Activated CD8-positive, alpha-beta memory T cell treated with anti-CD3 and anti-CD28 coated beads, Interleukin-2, amount 50 U/mL, for 1 hour (primary cell): Measurements from ENCODE around the gene MYL12A.

ENCODE experiments used
- DNase-seq: peaks from one replicate; pipeline ENCODE4 v3.0.0-alpha.2; 2020; ENCODE audit errors: extremely low read depth

The MYL12A gene

DNA sequence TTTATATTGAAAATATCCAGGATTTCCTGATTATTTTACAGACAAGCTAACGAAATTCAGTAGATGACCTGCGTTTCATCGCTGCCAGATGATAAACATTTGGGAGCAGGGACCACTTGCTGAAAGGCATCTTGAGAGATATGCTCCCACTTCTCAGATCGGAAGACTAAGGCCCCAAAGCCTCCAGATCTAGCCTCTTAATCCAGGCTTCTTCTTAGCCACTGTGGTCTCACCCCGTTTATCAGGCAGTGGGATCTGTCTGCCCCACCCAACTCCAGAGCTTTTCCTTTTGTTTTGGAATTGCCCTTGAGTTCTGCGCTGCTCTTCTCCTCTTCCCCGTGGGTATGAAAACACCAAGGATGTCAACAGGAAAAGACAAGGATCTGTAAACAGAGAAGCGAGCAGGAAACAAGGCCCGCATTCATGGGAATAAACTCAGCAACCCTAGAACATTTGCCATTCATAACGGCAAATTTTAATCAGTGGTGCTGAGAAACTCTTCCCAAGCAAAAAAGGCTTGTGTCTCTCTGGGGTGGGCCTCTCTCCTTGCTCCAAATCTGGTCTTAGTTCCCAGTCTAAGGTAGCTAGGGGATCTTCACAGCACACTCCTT is 35.8 kb downstream of the MYL12A start:
- DNase-seq = no peak

DNA sequence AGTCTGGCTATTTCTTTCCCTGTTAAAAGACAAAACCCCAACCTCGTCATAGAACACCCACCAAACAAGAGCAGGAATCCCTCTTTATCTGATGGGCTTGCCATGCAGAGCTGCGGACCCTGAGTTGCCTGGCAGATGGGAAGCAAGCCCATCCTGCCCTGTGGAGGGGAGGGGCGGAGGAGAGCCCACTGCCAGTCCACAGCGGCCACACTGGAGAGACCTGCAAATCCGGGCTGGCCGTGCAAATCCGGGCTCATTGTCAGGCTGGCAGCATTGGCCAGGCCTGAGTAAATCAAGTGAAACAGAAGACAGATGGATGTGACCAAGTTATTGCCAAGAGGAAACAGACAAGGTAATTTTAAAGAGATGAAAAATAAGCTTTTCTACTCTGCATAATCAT is 36.3 kb downstream of the MYL12A start:
- no peak for DNase-seq

DNA sequence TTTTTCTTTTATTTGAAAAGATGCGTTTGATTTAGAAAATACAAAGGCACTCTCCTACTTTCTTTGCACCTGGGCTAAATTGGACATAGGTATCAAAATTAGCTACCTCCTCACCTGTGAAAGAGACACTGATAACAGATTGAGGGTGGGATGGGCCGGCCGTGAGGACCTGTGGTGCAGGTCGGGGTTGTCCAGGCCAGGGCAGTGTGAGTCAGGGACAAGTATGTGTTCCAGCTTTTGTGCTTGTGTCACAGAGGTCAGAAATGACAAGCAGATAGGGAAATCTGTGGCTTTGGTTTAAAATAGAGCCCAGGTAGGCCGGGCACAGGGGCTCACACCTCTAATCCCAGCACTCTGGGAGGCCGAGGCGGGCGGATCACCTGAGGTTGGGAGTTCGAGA is 36.9 kb downstream of the MYL12A start:
- DNase-seq = no peak

DNA sequence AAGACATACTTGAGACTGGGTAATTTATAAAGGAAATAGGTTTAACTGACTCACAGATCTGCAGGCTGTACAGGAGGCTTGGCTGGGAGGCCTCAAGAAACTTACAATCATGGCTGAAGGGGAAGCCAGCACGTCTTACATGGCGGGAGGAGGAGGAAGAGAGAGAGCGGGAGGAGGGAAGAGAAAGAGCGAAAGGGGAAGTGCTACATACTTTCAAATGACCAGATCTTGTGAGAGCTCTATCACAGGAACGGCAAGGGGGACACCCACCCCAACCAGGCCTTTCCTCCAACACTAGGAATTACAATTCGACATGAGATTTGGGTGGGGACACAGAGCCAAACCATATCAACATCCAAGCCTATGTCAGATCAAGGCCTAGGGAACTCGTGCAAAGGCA is 38.6 kb downstream of the MYL12A start:
- DNase-seq = no peak

DNA sequence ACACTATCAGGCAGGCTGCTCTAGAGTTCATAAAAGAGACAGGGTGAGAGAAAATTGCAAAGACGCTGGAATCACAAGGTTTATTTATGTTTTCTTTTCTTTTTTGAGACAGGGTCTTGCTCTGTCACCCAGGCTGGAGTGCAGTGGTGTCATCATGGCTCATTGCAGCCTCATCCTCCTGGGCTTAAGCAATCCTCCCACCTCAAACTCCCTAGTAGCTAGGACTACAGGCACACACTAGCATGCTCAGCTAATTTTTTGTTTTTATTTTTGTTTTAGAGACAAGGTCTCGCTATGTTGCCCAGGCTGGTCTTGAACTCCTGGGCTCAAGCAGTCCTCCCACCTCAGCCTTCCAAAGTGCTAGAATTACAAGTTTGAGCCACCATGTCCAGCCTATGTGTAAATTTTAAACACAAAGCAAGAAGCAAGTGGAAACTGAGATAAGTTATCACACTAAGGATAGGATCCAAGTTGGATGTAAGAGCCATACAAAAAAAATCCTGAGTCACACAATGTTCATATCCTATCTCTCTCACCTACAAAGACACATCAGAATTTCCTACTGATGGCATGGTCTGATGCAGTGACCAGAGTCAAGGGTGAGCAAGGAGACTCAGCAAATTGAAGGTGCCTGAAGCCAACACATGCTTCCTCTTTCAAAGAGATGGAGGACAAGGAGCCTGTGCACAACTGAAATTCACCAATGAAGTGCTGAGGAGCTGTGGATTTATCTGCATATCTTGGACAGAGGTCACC is 45.8 kb downstream of the MYL12A start:
- DNase-seq = no peak

DNA sequence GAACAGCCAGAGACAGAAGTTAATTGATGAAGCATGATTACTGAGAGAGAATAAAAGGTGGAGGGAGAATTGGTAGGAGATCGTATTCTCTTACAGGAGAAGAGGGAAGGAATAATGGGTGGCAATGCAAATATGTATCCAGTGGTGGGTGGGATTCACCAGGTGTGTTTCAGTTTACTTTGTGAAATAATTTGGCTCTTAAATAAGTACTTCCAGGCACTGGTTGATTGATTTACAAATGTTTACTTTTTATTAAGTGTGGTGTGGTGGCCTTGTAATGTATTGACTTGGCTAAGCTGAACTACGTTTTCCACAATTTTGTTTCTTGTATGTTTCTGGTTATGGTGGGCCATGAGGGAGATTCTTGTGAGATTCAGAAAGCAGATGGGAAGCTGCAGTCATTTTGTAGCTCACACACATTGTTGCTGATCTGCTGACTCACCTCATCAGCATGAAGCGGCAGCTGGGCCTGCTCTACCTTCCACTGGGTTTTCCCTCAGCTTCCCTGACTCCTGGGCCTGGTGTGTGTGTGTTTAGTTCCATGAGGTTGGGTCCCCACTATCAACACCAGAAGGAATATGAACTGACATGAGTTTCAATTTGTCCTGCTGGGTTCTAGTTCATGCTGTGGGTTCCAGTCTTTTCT is 47.0 kb downstream of the MYL12A start:
- no peak for DNase-seq

DNA sequence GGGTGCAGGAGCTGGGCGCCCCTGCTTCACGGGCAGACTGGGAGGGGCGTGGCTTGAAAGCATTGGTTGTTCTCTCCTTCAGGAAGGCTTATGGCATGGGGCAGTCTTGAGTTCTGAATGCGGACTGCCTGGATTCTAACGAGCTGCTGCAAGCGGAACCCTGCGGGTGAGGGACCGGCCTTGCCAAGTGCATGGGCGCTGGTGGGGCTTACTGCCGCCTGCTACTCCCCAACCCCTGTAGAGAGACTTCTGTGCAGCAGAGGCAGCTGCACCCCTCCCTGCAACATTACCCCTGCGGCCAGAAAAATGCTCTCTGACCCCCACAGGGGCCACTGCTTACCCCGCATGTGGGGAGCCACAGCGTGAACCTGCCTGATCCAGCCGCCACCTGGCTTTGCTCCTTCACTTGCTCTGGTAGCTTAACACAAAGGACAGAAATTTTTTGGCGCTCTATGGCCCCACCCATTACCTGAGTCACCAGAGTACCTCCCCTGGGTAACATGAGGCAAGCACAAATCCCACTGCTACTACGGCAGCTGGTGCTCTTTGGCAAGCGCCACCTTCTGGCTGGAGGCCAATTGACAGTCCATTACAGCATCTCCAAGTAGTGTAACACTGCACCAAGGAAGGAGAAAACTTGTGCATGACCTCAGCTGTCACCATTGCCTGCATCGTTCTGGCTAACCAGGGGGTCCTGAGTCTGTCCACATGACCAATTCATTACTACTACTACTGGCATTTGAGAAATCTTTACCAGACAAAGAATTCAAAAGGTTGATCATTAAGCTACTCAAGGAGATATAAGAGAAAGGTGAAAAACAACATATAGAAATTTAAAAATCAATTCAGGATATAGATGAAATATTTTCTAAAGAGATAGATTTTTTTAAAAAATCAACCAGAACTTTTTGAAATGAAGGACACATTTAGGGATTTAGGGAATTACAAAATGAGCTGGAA is 49.7 kb downstream of the MYL12A start:
- peak; percentile 86 for DNase-seq

DNA sequence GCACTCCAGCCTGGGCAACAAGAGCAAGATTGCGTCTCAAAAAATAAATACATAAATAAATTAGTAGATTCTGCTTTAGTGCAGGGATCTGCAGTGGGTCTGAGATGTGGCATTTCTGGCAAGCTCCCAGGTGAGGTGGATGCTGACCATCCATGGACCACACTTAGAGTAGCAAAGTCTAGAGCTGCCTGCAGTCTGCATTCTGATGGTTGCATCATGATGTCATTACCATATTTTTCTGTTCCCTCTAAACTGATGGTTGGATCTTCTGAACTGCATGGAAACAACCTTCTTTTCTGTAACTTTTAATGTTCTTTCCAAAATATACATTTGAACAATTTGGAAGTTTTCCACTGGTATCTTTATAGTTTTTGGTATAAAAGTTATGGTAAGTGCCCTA is 57.2 kb downstream of the MYL12A start:
- DNase-seq = no peak

DNA sequence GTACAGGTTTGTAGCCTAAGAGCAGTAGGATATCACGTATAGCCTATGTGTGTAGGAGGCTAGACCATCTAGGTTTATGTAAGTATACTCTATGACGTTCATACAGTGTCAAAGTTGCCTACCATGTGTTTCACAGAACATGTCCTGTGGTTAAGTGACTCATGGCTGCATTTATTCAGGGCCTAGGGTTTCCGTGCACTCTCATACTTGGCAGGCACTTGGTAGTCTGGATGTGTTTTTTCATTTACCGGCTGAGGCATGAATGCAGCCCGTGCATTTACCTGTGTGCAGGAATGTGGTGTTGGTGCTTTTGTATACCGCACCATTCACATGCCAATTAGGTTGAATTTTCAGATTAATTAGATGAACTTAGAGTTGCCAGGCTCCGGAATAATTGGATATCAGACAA is 57.8 kb downstream of the MYL12A start:
- no peak for DNase-seq
